Measurements from ENCODE around the gene CPN1. TPM values are rescaled to one million over a fixed set of nuclear protein-coding genes. Genes with fewer than 3 reads are reported as not detected.

Gene CPN1
- total and polyA plus RNA-seq, 2 experiments from 2014 or later, result 2.8 to 4.6 TPM

- TF ChIP-seq, protein P1, sequence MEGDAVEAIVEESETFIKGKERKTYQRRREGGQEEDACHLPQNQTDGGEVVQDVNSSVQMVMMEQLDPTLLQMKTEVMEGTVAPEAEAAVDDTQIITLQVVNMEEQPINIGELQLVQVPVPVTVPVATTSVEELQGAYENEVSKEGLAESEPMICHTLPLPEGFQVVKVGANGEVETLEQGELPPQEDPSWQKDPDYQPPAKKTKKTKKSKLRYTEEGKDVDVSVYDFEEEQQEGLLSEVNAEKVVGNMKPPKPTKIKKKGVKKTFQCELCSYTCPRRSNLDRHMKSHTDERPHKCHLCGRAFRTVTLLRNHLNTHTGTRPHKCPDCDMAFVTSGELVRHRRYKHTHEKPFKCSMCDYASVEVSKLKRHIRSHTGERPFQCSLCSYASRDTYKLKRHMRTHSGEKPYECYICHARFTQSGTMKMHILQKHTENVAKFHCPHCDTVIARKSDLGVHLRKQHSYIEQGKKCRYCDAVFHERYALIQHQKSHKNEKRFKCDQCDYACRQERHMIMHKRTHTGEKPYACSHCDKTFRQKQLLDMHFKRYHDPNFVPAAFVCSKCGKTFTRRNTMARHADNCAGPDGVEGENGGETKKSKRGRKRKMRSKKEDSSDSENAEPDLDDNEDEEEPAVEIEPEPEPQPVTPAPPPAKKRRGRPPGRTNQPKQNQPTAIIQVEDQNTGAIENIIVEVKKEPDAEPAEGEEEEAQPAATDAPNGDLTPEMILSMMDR (IDR thresholded peaks at IDR 0.05; ENCODE audit: poor library complexity), result no peak
- TF ChIP-seq EZH2phosphoT487 (IDR thresholded peaks at IDR 0.05; ENCODE audit: low read depth, severe bottlenecking, unreplicated experiment) (no peak), EZH2 (IDR thresholded peaks at IDR 0.05; ENCODE audit: borderline replicate concordance) (no peak)
- H4K20me1 ChIP-seq (ENCODE audit: insufficient read depth, poor library complexity, severe bottlenecking), result no peaks in the 10 kb centered on the region
- no peaks in the 10 kb centered on the region for H3K9me3 ChIP-seq (ENCODE audit: low read depth)
- WGBS (ENCODE audit: low lambda C conversion rate, missing lambda C conversion rate), result 90% methylated on average over 2 of the region's 2 CpGs
- no peaks in the 10 kb centered on the region for H3K79me2 ChIP-seq
- no peaks in the 10 kb centered on the region for H3K36me3 ChIP-seq (replicated peaks; ENCODE audit: insufficient read depth, low read depth)
- H3K4me1 ChIP-seq (ENCODE audit: insufficient read depth), result no peaks in the 10 kb centered on the region
- DNase-seq (ENCODE audit: low spot score), result no peak
- H3K27ac ChIP-seq, result no peak overlapping the region
- no peaks in the 10 kb centered on the region for H3K9me2 ChIP-seq (replicated peaks; ENCODE audit: insufficient read depth)
- no peaks in the 10 kb centered on the region for H3K27me3 ChIP-seq
- no peak overlapping the region for H3K4me3 ChIP-seq
- H3K4me2 ChIP-seq, result no peak overlapping the region
- H2AFZ ChIP-seq, result no peak overlapping the region
Observed at GRCh38 chr10:100120550-100120949, 38.9 kb upstream of the CPN1 start.

DNA sequence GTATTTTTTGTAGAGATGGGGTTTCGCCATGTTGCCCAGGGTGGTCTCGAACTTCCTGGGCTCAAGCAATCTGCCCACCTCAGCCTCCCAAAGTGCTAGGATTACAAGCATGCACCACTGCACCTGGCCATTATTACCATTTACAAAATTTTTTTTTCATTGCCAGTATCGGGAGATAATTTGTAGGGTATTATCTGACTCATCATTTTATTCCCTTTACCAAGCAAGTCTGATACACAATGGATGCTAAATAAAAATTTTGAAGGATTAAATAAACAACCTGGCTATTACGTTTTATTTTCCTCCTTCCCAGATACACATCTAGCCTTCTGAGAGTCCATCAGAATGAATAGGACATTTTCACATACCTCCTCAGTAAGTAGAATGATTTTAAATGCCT lies 38.1 kb upstream of the CPN1 start:
- Histone ChIP-seq H3K9me2 (replicated peaks; ENCODE audit: insufficient read depth) (no peaks in the 10 kb centered on the region), H3K79me2 (no peaks in the 10 kb centered on the region), H3K36me3 (replicated peaks; ENCODE audit: insufficient read depth, low read depth) (no peaks in the 10 kb centered on the region), H3K27me3 (no peaks in the 10 kb centered on the region), H4K20me1 (ENCODE audit: insufficient read depth, poor library complexity, severe bottlenecking) (no peaks in the 10 kb centered on the region), H3K4me1 (ENCODE audit: insufficient read depth) (no peaks in the 10 kb centered on the region), H2AFZ (no peak overlapping the region), H3K4me2 (no peak overlapping the region), H3K27ac (no peak overlapping the region), H3K9me3 (ENCODE audit: low read depth) (no peaks in the 10 kb centered on the region), H3K4me3 (no peak overlapping the region)
- 96% methylated on average over 4 of the region's 4 CpGs for WGBS (ENCODE audit: low lambda C conversion rate, missing lambda C conversion rate)
- DNase-seq (ENCODE audit: low spot score), result no peak
- TF ChIP-seq, protein P1 (IDR thresholded peaks at IDR 0.05; ENCODE audit: poor library complexity), result no peak
- no peak for TF ChIP-seq EZH2phosphoT487 (IDR thresholded peaks at IDR 0.05; ENCODE audit: low read depth, severe bottlenecking, unreplicated experiment)
- TF ChIP-seq EZH2 (IDR thresholded peaks at IDR 0.05; ENCODE audit: borderline replicate concordance), result no peak

GRCh38 chr10:100114976-100115770 lies 33.5 kb upstream of the CPN1 start:
- no peaks in the 10 kb centered on the region for H3K9me3 ChIP-seq (ENCODE audit: low read depth)
- no peaks in the 10 kb centered on the region for H3K79me2 ChIP-seq
- H3K27me3 ChIP-seq, result no peaks in the 10 kb centered on the region
- no peak overlapping the region for H2AFZ ChIP-seq
- H3K36me3 ChIP-seq (replicated peaks; ENCODE audit: insufficient read depth, low read depth), result no peaks in the 10 kb centered on the region
- TF ChIP-seq EZH2phosphoT487 (IDR thresholded peaks at IDR 0.05; ENCODE audit: low read depth, severe bottlenecking, unreplicated experiment) (no peak), EZH2 (IDR thresholded peaks at IDR 0.05; ENCODE audit: borderline replicate concordance) (no peak)
- TF ChIP-seq, protein P1 (IDR thresholded peaks at IDR 0.05; ENCODE audit: poor library complexity), result no peak
- H3K9me2 ChIP-seq (replicated peaks; ENCODE audit: insufficient read depth), result no peaks in the 10 kb centered on the region
- DNase-seq (ENCODE audit: low spot score), result no peak
- no peak overlapping the region for H3K4me3 ChIP-seq
- no peaks in the 10 kb centered on the region for H4K20me1 ChIP-seq (ENCODE audit: insufficient read depth, poor library complexity, severe bottlenecking)
- no peaks in the 10 kb centered on the region for H3K4me1 ChIP-seq (ENCODE audit: insufficient read depth)
- H3K4me2 ChIP-seq, result no peak overlapping the region
- 97% methylated on average over 20 of the region's 51 CpGs for WGBS (ENCODE audit: low lambda C conversion rate, missing lambda C conversion rate)
- H3K27ac ChIP-seq, result no peak overlapping the region
